Neuron (in vitro differentiated cells): Measurements from ENCODE around the gene ALDH9A1.
"Not testable (repeated sequence)": the region's sequence is repeated elsewhere in the genome, so short reads cannot be mapped to it uniquely, and the experiment has no call there.

Experiments
- H2AFZ ChIP-seq: one replicate; pipeline ENCODE4 v1.6.1; 2013; ENCODE audit warnings: low read depth, mild to moderate bottlenecking, inconsistent platforms, low read length, moderate library complexity
- H3K27me3 ChIP-seq: one replicate; pipeline ENCODE4 v1.6.1; 2013; ENCODE audit warnings: low read length; ENCODE audit not compliant: insufficient read depth
- H3K36me3 ChIP-seq: one replicate; pipeline ENCODE4 v1.6.1; 2013; ENCODE audit warnings: low read length; ENCODE audit not compliant: insufficient read depth
- H3K4me1 ChIP-seq: one replicate; pipeline ENCODE4 v1.6.1; 2013; ENCODE audit warnings: low read length; ENCODE audit not compliant: insufficient read depth
- H3K4me3 ChIP-seq: 2 replicates; pipeline ENCODE4 v1.5.1; 2013; ENCODE audit warnings: mild to moderate bottlenecking, low read length, moderate library complexity
- H3K9me3 ChIP-seq: one replicate; pipeline ENCODE4 v1.6.1; 2013; ENCODE audit warnings: low read length

Gene ALDH9A1

GRCh38 chr1:165680303-165680702 is 18.1 kb downstream of the ALDH9A1 start:
- H3K36me3 ChIP-seq = peaks cover 56% of the 10 kb centered on the region
- H3K27me3 ChIP-seq = no peaks in the 10 kb centered on the region
- no peak overlapping the region for H3K4me3 ChIP-seq

GRCh38 chr1:165679282-165680036 is 18.9 kb downstream of the ALDH9A1 start:
- peaks cover 57% of the 10 kb centered on the region for H3K36me3 ChIP-seq
- H3K27me3 ChIP-seq = no peaks in the 10 kb centered on the region
- H2AFZ ChIP-seq = no peak overlapping the region
- H3K4me3 ChIP-seq = no peak overlapping the region
- no peaks in the 10 kb centered on the region for H3K4me1 ChIP-seq
- H3K9me3 ChIP-seq = peaks cover 6% of the 10 kb centered on the region

More at GRCh38 chr1:165680303-165680702, 18.1 kb downstream of the ALDH9A1 start:
- H3K4me1 ChIP-seq = no peaks in the 10 kb centered on the region
- H3K9me3 ChIP-seq = peaks cover 6% of the 10 kb centered on the region
- no peak overlapping the region for H2AFZ ChIP-seq

- Histone ChIP-seq H3K9me3 (peaks cover 6% of the 10 kb centered on the region), H2AFZ (no peak overlapping the region), H3K4me3 (no peak overlapping the region), H3K36me3 (peaks cover 57% of the 10 kb centered on the region), H3K27me3 (no peaks in the 10 kb centered on the region), H3K4me1 (no peaks in the 10 kb centered on the region)
Observed at GRCh38 chr1:165678509-165678908, 19.9 kb downstream of the ALDH9A1 start.

- Histone ChIP-seq H3K4me3 (no peak overlapping the region), H3K9me3 (peaks cover 6% of the 10 kb centered on the region), H3K27me3 (no peaks in the 10 kb centered on the region), H3K36me3 (peaks cover 44% of the 10 kb centered on the region), H2AFZ (no peak overlapping the region), H3K4me1 (no peaks in the 10 kb centered on the region)
Observed at GRCh38 chr1:165675794-165676193, 22.6 kb downstream of the ALDH9A1 start.

GRCh38 chr1:165674599-165674998 is 23.8 kb downstream of the ALDH9A1 start:
- peaks cover 39% of the 10 kb centered on the region for H3K36me3 ChIP-seq
- no peaks in the 10 kb centered on the region for H3K27me3 ChIP-seq
- peaks cover 6% of the 10 kb centered on the region for H3K9me3 ChIP-seq
- H3K4me1 ChIP-seq = no peaks in the 10 kb centered on the region
- H3K4me3 ChIP-seq = no peak overlapping the region
- no peak overlapping the region for H2AFZ ChIP-seq

- Histone ChIP-seq H3K4me1 (no peaks in the 10 kb centered on the region), H3K36me3 (peaks cover 52% of the 10 kb centered on the region), H3K4me3 (no peak overlapping the region), H3K9me3 (peaks cover 5% of the 10 kb centered on the region), H3K27me3 (no peaks in the 10 kb centered on the region), H2AFZ (no peak overlapping the region)
Observed at GRCh38 chr1:165671526-165671925, 26.8 kb downstream of the ALDH9A1 start.

GRCh38 chr1:165668184-165668583 is 30.2 kb downstream of the ALDH9A1 start:
- Histone ChIP-seq H2AFZ (no peak overlapping the region), H3K36me3 (peaks cover 70% of the 10 kb centered on the region), H3K4me3 (no peak overlapping the region), H3K9me3 (no peaks in the 10 kb centered on the region), H3K4me1 (no peaks in the 10 kb centered on the region), H3K27me3 (no peaks in the 10 kb centered on the region)

GRCh38 chr1:165666152-165666825 is 32.1 kb downstream of the ALDH9A1 start:
- Histone ChIP-seq H3K36me3 (peaks cover 78% of the 10 kb centered on the region), H3K4me1 (peaks cover 5% of the 10 kb centered on the region)

GRCh38 chr1:165662186-165662585 is 36.2 kb downstream of the ALDH9A1 start:
- H3K27me3 ChIP-seq = no peaks in the 10 kb centered on the region
- no peaks in the 10 kb centered on the region for H3K9me3 ChIP-seq
- peaks cover 5% of the 10 kb centered on the region for H3K4me1 ChIP-seq
- H3K4me3 ChIP-seq = no peak overlapping the region
- peaks cover 62% of the 10 kb centered on the region for H3K36me3 ChIP-seq
- no peak overlapping the region for H2AFZ ChIP-seq

More at GRCh38 chr1:165666152-165666825, 32.1 kb downstream of the ALDH9A1 start:
- H3K27me3 ChIP-seq = no peaks in the 10 kb centered on the region
- no peak overlapping the region for H2AFZ ChIP-seq
- H3K9me3 ChIP-seq = no peaks in the 10 kb centered on the region
- H3K4me3 ChIP-seq = no peak overlapping the region

- Histone ChIP-seq H3K4me1 (peaks cover 5% of the 10 kb centered on the region), H2AFZ (no peak overlapping the region), H3K4me3 (no peak overlapping the region), H3K27me3 (no peaks in the 10 kb centered on the region), H3K9me3 (no peaks in the 10 kb centered on the region), H3K36me3 (peaks cover 59% of the 10 kb centered on the region)
Observed at GRCh38 chr1:165661703-165662102, 36.7 kb downstream of the ALDH9A1 start.

GRCh38 chr1:165659581-165659895 is 38.8 kb downstream of the ALDH9A1 start:
- H2AFZ ChIP-seq = no peak overlapping the region
- no peak overlapping the region for H3K4me3 ChIP-seq
- peaks cover 5% of the 10 kb centered on the region for H3K4me1 ChIP-seq
- H3K27me3 ChIP-seq = no peaks in the 10 kb centered on the region
- H3K36me3 ChIP-seq = peaks cover 46% of the 10 kb centered on the region
- no peaks in the 10 kb centered on the region for H3K9me3 ChIP-seq

- H3K27me3 ChIP-seq, H2AFZ ChIP-seq, H3K4me1 ChIP-seq, H3K4me3 ChIP-seq, H3K9me3 ChIP-seq: not testable (repeated sequence)
- H3K36me3 ChIP-seq = peaks cover 43% of the 10 kb centered on the region
Observed at GRCh38 chr1:165658766-165659580, 39.4 kb downstream of the ALDH9A1 start.

GRCh38 chr1:165650981-165651625 is 47.3 kb downstream of the ALDH9A1 start:
- Histone ChIP-seq H3K4me1 (no peaks in the 10 kb centered on the region), H2AFZ (no peak overlapping the region), H3K27me3 (no peaks in the 10 kb centered on the region), H3K9me3 (no peaks in the 10 kb centered on the region), H3K4me3 (no peak overlapping the region), H3K36me3 (peaks cover 24% of the 10 kb centered on the region)
